Gastrocnemius medialis (tissue), 4 donors: Measurements from ENCODE around the gene SLC35G6. TPM values are rescaled to one million over a fixed set of nuclear protein-coding genes. Genes with fewer than 3 reads are reported as not detected.

Experiments used
- ATAC-seq, 2 donors: fragments of 150-250 bp; one replicate each; pipeline ENCODE4 v1.9.1; 2016
- DNase-seq, 2 donors: peaks; one replicate each; pipeline ENCODE4 v3.0.0-alpha.2; 2019
- H3K27ac ChIP-seq, 4 donors: fragments of 200-600 bp; sonication (generic); 1 replicate in 1 of 4; 2 replicates in 3 of 4; pipeline ENCODE4 v1.5.1; 2016 to 2018; ENCODE audit warnings: mild to moderate bottlenecking in 2 of 4, moderate library complexity in 1 of 4
- H3K27me3 ChIP-seq, 3 donors: fragments of 200-600 bp; sonication (generic) in 2 of 3; 1 replicate in 1 of 3; 2 replicates in 2 of 3; pipeline versions ENCODE4 v1.5.1 to v1.6.0; 2016 to 2019; ENCODE audit warnings: mild to moderate bottlenecking in 1 of 3, moderate library complexity in 1 of 3
- H3K36me3 ChIP-seq, 2 donors: fragments of 200-600 bp; sonication (generic) in 1 of 2; one replicate each; pipeline ENCODE4 v1.5.1; 2017 to 2018
- H3K4me1 ChIP-seq, 2 donors: fragments of 200-600 bp; sonication (generic) in 1 of 2; one replicate each; pipeline ENCODE4 v1.5.1; 2016 to 2017; ENCODE audit warnings: mild to moderate bottlenecking in 2 of 2
- H3K4me3 ChIP-seq, 4 donors: fragments of 200-600 bp; sonication (generic) in 3 of 4; 1 replicate in 1 of 4; 2 replicates in 3 of 4; pipeline ENCODE4 v1.5.1; 2016 to 2019; ENCODE audit warnings: mild to moderate bottlenecking in 2 of 4
- H3K9me3 ChIP-seq, 3 donors: fragments of 200-600 bp; sonication (generic) in 2 of 3; 1 replicate in 1 of 3; 2 replicates in 2 of 3; pipeline ENCODE4 v1.5.1; 2016 to 2019
- CTCF ChIP-seq, 5 experiments: fragments of 450-650 bp in 3 of 5; fragments of 200-600 bp in 2 of 5; sonication (generic) in 2 of 5; IDR thresholded peaks in 4 of 5; conservative IDR thresholded peaks in 1 of 5; 1 replicate in 4 of 5; 2 replicates in 1 of 5; pipeline ENCODE4 v1.5.1; 2016 to 2019; ENCODE audit warnings: antibody characterized with exemption in 5 of 5, mild to moderate bottlenecking in 3 of 5, moderate library complexity in 3 of 5
- POLR2A ChIP-seq, 2 donors: fragments of 450-650 bp; IDR thresholded peaks; one replicate each; pipeline ENCODE4 v1.6.1; 2017; ENCODE audit warnings: antibody characterized with exemption in 2 of 2, mild to moderate bottlenecking in 2 of 2, moderate library complexity in 2 of 2
- in situ Hi-C, 4 donors: fragments of 200-750 bp; cut with MboI; loops; one replicate each; pipeline versions ENCODE4 v1.15.0 to v1.8.0; 2017; ENCODE audit warnings: low sequenced_read_pairs in 4 of 4
- intact Hi-C: fragments of 100-400 bp; cut with DNase I; formaldehyde crosslinking; loops from one replicate; pipeline ENCODE4 v1.15.1; 2023; ENCODE audit warnings: low total_unique reads
- total RNA-seq, 4 donors: library from RNA; depleted of rRNA; stranded (reverse); fragments of >200 nt; gene quantifications; one replicate each; pipeline versions ENCODE4 v1.1.0 to v1.2.3, GENCODE V29; 2016

The SLC35G6 gene
- total RNA-seq, 4 donors from 2014 or later = not detected

- no peaks in the 10 kb centered on the region for H3K9me3 ChIP-seq
- intact Hi-C loops = no loop called here
- peaks cover 0 to 4% (median 0%) of the 10 kb centered on the region in 3 donors for H3K27me3 ChIP-seq
- peak overlapping the region; percentile 55 to 82 (median 62) for H3K4me3 ChIP-seq
- peaks cover 48 to 72% of the 10 kb centered on the region in 2 donors for H3K4me1 ChIP-seq
- in situ Hi-C loops = loop anchor here in 2 of 4 donors (5.0 to 25.0 kb wide), 2 partner anchors 37 to 122 kb away; partner anchors contain the start of genes SENP3 (in 1 of the 2), TNFSF13 (in 1 of the 2) and ZBTB4 (in 1 of the 2)
- no peak for TF ChIP-seq POLR2A (IDR thresholded peaks at IDR 0.05)
- peak overlapping the region; percentile 44 to 100 (median 88) for H3K27ac ChIP-seq
- DNase-seq (peak; percentile 61 to 77), ATAC-seq (peak in 1 of 2 donors; percentile 7)
- H3K36me3 ChIP-seq = no peaks in the 10 kb centered on the region
Observed at GRCh38 chr17:7440113-7440833, 41.0 kb upstream of the SLC35G6 start.

GRCh38 chr17:7440834-7441195 lies 40.4 kb upstream of the SLC35G6 start:
- DNase-seq (peak; percentile 59 to 85), ATAC-seq (peak in 1 of 2 donors; percentile 11)
- in situ Hi-C loops = loop anchor here in 2 of 4 donors (5.0 to 25.0 kb wide), 2 partner anchors 36 to 121 kb away; partner anchors contain the start of genes SENP3 (in 1 of the 2), TNFSF13 (in 1 of the 2) and ZBTB4 (in 1 of the 2)
- no peak for TF ChIP-seq CTCF (IDR thresholded peaks at IDR 0.05 in 4 of 5, conservative IDR thresholded peaks at IDR 0.05 in 1 of 5)
- TF ChIP-seq POLR2A (IDR thresholded peaks at IDR 0.05) = peak in 1 of 2 donors; percentile 31
- Histone ChIP-seq H3K36me3 (no peaks in the 10 kb centered on the region), H3K4me1 (peaks cover 42 to 67% of the 10 kb centered on the region in 2 donors), H3K9me3 (no peaks in the 10 kb centered on the region), H3K4me3 (peak overlapping the region; percentile 55 to 82 (median 62)), H3K27me3 (peaks cover 0 to 4% (median 0%) of the 10 kb centered on the region in 3 donors), H3K27ac (peak overlapping the region; percentile 44 to 100 (median 88))
- intact Hi-C loops = no loop called here

- ATAC-seq (no peak), DNase-seq (no peak)
- Histone ChIP-seq H3K9me3 (no peaks in the 10 kb centered on the region), H3K27me3 (peaks cover 0 to 4% (median 0%) of the 10 kb centered on the region in 3 donors), H3K36me3 (no peaks in the 10 kb centered on the region), H3K4me3 (peak overlapping the region in 1 of 4 donors; percentile 62), H3K4me1 (peaks cover 38 to 67% of the 10 kb centered on the region in 2 donors), H3K27ac (peak overlapping the region; percentile 44 to 100 (median 88))
- in situ Hi-C loops (loop anchor here in 2 of 4 donors (5.0 to 25.0 kb wide), 2 partner anchors 36 to 121 kb away; partner anchors contain the start of genes SENP3 (in 1 of the 2), TNFSF13 (in 1 of the 2) and ZBTB4 (in 1 of the 2)), intact Hi-C loops (no loop called here)
- TF ChIP-seq CTCF (IDR thresholded peaks at IDR 0.05 in 4 of 5, conservative IDR thresholded peaks at IDR 0.05 in 1 of 5) (no peak), POLR2A (IDR thresholded peaks at IDR 0.05) (no peak)
Observed at GRCh38 chr17:7441266-7441665, 40.0 kb upstream of the SLC35G6 start.

- no peak overlapping the region for H3K4me3 ChIP-seq
- ATAC-seq = no peak
- DNase-seq = no peak
- TF ChIP-seq CTCF (IDR thresholded peaks at IDR 0.05 in 4 of 5, conservative IDR thresholded peaks at IDR 0.05 in 1 of 5) (no peak), POLR2A (IDR thresholded peaks at IDR 0.05) (no peak)
- intact Hi-C loops = no loop called here
- H3K36me3 ChIP-seq = no peaks in the 10 kb centered on the region
- peak overlapping the region in 3 of 4 donors; percentile 97 to 100 (median 98) for H3K27ac ChIP-seq
- in situ Hi-C loops = loop anchor here in 2 of 4 donors (5.0 to 25.0 kb wide), 2 partner anchors 35 to 120 kb away; partner anchors contain the start of genes SENP3 (in 1 of the 2), TNFSF13 (in 1 of the 2) and ZBTB4 (in 1 of the 2)
- H3K27me3 ChIP-seq = peaks cover 0 to 4% (median 0%) of the 10 kb centered on the region in 3 donors
- H3K9me3 ChIP-seq = no peaks in the 10 kb centered on the region
- peaks cover 32 to 67% of the 10 kb centered on the region in 2 donors for H3K4me1 ChIP-seq
Observed at GRCh38 chr17:7442142-7442541, 39.1 kb upstream of the SLC35G6 start.
